ENCODE results near the gene MALRD1.
"Not testable (repeated sequence)": the region's sequence is repeated elsewhere in the genome, so short reads cannot be mapped to it uniquely, and the experiment has no call there.

Gene MALRD1

DNA sequence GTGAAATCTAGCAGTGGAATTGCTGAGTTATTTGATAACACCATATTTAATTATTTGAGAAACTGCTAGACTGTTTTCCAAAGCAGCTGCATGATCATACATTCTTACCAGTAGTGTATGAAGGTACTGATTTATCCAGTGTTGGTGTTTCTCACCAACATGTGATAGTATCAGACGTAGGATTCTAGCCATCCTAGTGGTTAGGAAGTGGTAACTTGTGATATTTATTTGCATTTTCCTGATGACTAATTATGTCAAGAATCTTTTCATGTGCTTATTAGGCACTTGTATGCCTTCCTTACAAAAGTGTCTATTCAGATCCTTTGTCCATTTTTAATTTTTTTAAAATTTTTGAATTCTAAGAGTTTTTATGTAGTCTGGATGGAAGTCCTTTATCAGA lies 713.4 kb downstream of the MALRD1 start:
- no peak for DNase-seq (ENCODE audit: extremely low spot score)
- ChIA-PET POLR2A (no interaction called here), CTCF (no interaction called here)
- no peak for TF ChIP-seq ELF4 (IDR thresholded peaks at IDR 0.05)

DNA sequence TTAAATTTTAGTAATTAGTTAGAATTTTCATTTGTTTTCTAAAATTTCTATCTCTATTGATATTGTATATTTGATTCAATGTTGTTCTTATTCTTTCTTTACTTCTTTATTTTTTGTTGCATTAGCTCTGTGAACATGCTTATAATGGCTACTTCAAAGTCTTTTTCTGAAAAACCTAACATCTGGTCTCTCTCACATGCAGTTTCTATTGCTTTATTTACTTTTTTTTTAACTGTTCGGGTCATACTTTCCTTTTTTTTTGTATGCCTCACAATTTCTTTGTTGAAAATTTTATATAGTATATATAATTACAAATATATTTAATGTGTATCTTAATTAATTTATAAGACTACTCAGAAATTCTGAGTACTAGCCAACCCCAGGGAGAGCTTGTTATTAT lies 715.5 kb downstream of the MALRD1 start:
- CTCF ChIA-PET = interaction anchor here (0.7 kb wide), 1 partner anchor 217 kb away, joined by 3 read pairs; no protein-coding TSS in a partner anchor

DNA sequence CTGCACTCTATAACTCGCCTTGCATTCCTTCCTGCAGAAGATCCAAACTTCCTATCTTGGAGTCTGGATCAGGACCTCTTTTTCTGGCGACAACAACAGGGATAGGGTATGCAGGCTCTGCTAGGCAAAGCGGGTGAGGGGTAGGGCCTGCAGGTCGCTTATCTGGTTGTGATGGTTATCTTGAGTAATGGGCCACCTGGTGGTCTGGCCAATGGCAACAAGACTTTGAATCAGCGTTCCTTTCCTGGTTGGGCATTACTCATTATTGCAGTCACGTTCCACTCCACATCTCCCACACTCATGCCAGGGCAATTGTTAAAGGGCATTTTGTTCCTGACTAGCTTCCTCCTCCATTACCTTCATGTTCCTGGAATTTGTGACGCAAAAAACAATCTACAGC lies 719.3 kb downstream of the MALRD1 start:
- TF ChIP-seq ELF4 (IDR thresholded peaks at IDR 0.05) (no peak), FOXA1 (IDR thresholded peaks at IDR 0.05) (no peak)
- ChIA-PET POLR2A (no interaction called here), CTCF (no interaction called here)
- no peak for DNase-seq (ENCODE audit: extremely low spot score)

More for the DNA sequence above, 715.5 kb downstream of the MALRD1 start:
- no peak for TF ChIP-seq FOXA1 (IDR thresholded peaks at IDR 0.05)
- no peak for TF ChIP-seq ELF4 (IDR thresholded peaks at IDR 0.05)
- no peak for TF ChIP-seq ZNF384 (IDR thresholded peaks at IDR 0.05)
- POLR2A ChIA-PET = no interaction called here
- no peak for DNase-seq (ENCODE audit: extremely low spot score)

DNA sequence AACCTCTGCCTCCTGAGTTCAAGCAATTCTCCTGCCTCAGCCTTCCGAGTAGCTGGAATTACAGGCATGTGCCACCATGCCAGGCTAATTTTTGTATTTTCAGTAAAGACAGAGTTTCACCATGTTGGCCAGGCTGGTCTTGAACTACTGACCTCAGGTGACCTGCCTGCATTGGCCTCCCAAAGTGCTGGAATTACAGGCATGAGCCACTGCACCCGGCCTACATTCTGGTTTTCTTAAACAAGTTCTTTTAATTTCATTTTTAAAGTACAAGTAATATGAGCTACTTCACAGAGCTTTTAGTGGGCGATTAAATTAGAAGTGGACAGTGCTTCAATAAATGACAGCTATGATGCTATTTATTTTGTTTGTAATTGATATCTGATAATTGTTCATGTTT lies 721.2 kb downstream of the MALRD1 start:
- DNase-seq (ENCODE audit: extremely low spot score); POLR2A ChIA-PET; CTCF ChIA-PET: not testable (repeated sequence)

DNA sequence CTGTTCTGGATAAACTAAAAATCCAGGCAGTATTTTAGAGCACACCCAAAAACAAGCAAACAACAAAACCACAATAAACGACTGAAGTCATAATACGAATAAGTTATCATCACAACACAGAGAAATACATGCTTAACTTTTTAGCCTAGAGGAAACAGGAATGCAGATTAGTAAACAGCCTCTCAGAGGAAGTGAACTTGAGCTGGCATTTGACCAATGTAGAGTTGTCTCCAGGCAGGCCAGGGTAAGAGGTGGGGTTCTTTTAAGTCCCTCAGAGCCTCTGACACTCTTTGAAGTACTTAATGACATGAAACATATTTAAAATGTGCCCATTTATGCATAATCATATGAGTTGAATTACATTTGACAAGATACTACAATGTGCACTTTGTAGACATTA lies 724.4 kb downstream of the MALRD1 start:
- ChIA-PET POLR2A (no interaction called here), CTCF (no interaction called here)
- no peak for TF ChIP-seq L3MBTL2 (conservative IDR thresholded peaks at IDR 0.05)
- no peak for TF ChIP-seq TARDBP (IDR thresholded peaks at IDR 0.05)
- TF ChIP-seq SP1 (IDR thresholded peaks at IDR 0.05) = no peak
- no peak for TF ChIP-seq ELF4 (IDR thresholded peaks at IDR 0.05)
- no peak for TF ChIP-seq FOXA1 (IDR thresholded peaks at IDR 0.05)
- TF ChIP-seq LEF1 (IDR thresholded peaks at IDR 0.05; ENCODE audit: borderline replicate concordance) = no peak
- no peak for TF ChIP-seq FOXK2 (IDR thresholded peaks at IDR 0.05)
- DNase-seq (ENCODE audit: extremely low spot score) = no peak

DNA sequence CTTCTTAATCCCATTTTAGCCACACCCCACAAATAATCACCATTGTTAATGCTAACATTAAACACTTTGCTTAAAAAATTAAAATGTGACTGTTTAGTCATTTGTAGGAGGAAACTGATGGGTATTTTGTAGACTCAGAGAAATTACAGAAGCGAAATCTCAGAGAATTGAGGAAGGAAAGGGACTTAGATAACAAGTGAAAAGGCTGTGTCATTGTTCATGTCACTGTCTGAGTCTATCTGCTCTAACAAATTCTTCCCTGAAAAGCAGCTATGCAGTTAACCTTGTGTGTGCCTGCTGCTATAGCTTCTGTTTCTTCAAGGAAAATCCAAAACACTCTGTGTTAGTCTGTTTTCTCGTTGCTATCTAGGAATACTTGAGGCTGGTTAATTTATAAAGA lies 726.7 kb downstream of the MALRD1 start:
- TF ChIP-seq ELF4 (IDR thresholded peaks at IDR 0.05) (no peak), CTBP1 (IDR thresholded peaks at IDR 0.05; ENCODE audit: borderline replicate concordance) (no peak), FOXA1 (IDR thresholded peaks at IDR 0.05) (no peak), L3MBTL2 (conservative IDR thresholded peaks at IDR 0.05) (no peak), ARNT (IDR thresholded peaks at IDR 0.05) (no peak), SUZ12 (IDR thresholded peaks at IDR 0.05) (no peak), BHLHE40 (IDR thresholded peaks at IDR 0.05; ENCODE audit: borderline replicate concordance) (no peak), NFRKB (IDR thresholded peaks at IDR 0.05) (no peak), FOXK2 (IDR thresholded peaks at IDR 0.05) (no peak), HDGF (IDR thresholded peaks at IDR 0.05; ENCODE audit: borderline replicate concordance) (no peak), ZNF384 (IDR thresholded peaks at IDR 0.05) (no peak), LEF1 (IDR thresholded peaks at IDR 0.05; ENCODE audit: borderline replicate concordance) (no peak), TARDBP (IDR thresholded peaks at IDR 0.05) (no peak), SP1 (IDR thresholded peaks at IDR 0.05) (no peak), FOXM1 (IDR thresholded peaks at IDR 0.05; ENCODE audit: borderline replicate concordance) (no peak)
- TF ChIP-seq, protein P1, sequence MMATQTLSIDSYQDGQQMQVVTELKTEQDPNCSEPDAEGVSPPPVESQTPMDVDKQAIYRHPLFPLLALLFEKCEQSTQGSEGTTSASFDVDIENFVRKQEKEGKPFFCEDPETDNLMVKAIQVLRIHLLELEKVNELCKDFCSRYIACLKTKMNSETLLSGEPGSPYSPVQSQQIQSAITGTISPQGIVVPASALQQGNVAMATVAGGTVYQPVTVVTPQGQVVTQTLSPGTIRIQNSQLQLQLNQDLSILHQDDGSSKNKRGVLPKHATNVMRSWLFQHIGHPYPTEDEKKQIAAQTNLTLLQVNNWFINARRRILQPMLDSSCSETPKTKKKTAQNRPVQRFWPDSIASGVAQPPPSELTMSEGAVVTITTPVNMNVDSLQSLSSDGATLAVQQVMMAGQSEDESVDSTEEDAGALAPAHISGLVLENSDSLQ (IDR thresholded peaks at IDR 0.05) = no peak
- ChIA-PET POLR2A (no interaction called here), CTCF (no interaction called here)
- DNase-seq (ENCODE audit: extremely low spot score) = no peak

DNA sequence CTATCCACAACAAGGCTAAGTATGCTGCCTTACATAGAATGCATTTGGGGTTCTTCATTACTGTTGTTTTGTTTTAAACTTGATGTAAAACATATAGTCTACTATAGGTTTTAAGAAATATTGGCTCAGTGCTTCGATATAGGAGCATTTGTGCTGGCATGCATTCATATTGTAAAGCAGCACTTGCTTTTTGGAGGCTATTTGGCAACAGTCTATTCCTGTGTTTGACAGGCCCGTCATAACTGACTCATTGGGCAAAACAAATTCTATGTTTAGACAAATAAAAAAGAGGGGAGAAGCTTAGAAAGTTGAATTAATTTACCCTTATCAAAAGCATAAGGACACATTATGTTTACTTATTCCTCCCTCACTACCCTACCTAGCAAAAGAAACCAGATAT lies 729.2 kb downstream of the MALRD1 start:
- POLR2A ChIA-PET = no interaction called here
- no peak for DNase-seq (ENCODE audit: extremely low spot score)
- TF ChIP-seq FOXK2 (IDR thresholded peaks at IDR 0.05) (no peak), SP1 (IDR thresholded peaks at IDR 0.05) (no peak), ELF4 (IDR thresholded peaks at IDR 0.05) (no peak), FOXM1 (IDR thresholded peaks at IDR 0.05; ENCODE audit: borderline replicate concordance) (no peak), NFRKB (IDR thresholded peaks at IDR 0.05) (no peak), LEF1 (IDR thresholded peaks at IDR 0.05; ENCODE audit: borderline replicate concordance) (no peak)
- TF ChIP-seq, protein P1 (IDR thresholded peaks at IDR 0.05) = no peak
- CTCF ChIA-PET = no interaction called here

DNA sequence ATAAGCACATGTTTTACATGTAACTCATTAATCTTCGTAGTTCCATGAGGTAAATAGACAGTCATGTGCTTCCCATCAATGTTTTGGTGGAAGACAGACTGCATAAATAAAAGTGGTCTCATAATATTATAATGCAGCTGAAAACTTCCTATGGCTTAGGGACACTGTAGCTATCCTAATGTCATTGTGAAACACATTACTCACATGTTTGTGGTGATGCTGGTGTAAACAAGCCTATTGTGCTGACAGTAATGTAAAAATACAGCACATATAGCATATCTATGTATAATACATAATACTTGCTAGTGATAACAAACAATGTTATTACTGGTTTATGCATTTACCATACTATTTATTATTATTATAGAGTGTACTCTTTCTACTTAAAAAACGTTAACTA lies 730.4 kb downstream of the MALRD1 start:
- CTCF ChIA-PET = no interaction called here
- DNase-seq (ENCODE audit: extremely low spot score) = no peak
- no peak for TF ChIP-seq SP1 (IDR thresholded peaks at IDR 0.05)
- POLR2A ChIA-PET = no interaction called here

DNA sequence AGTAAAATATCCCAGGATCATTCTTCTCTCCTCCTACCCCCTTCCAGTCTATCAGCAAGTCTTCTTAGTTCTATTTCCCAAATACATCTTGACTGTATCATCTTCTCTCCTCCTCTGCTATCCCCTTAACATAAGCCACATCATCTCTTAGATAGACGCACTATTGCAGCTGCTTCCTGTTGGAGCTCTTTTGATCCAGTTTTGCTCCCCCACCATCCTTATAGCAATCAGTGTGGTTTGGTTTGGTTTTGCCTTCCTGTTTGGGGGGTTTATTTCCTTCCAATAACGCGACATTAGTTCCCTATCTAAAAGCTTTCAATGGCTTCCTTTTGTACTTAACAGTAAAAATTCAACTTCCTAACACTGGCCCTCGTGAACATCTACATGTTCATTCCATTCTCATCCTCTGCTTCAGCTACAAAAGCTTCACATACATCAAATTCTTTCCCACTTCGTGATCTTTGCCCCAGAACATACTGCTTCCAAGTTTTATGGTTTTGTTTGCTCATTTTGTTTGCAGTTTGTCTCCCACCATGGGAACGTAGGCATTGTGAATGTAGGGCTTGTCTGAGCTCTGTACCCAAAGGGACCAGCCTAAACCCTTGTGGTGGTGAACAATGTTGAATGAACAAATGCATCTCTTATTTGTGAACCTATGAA lies 734.0 kb downstream of the MALRD1 start:
- CTCF ChIA-PET = interaction anchor here (0.8 kb wide), 1 partner anchor 33 kb away, joined by 3 read pairs; no protein-coding TSS in a partner anchor
- POLR2A ChIA-PET = no interaction called here

More for the DNA sequence above, 734.0 kb downstream of the MALRD1 start:
- TF ChIP-seq CTBP1 (IDR thresholded peaks at IDR 0.05; ENCODE audit: borderline replicate concordance) (no peak), LEF1 (IDR thresholded peaks at IDR 0.05; ENCODE audit: borderline replicate concordance) (no peak), FOXK2 (IDR thresholded peaks at IDR 0.05) (no peak), ELF4 (IDR thresholded peaks at IDR 0.05) (no peak), HDGF (IDR thresholded peaks at IDR 0.05; ENCODE audit: borderline replicate concordance) (no peak), L3MBTL2 (conservative IDR thresholded peaks at IDR 0.05) (no peak), FOXM1 (IDR thresholded peaks at IDR 0.05; ENCODE audit: borderline replicate concordance) (no peak), TARDBP (IDR thresholded peaks at IDR 0.05) (no peak), SP1 (IDR thresholded peaks at IDR 0.05) (no peak)
- DNase-seq (ENCODE audit: extremely low spot score) = no peak

Data from HEK293T (cell line).